CD8-positive, alpha-beta memory T cell (primary cell): ENCODE measurements around the gene SAMD4A. TPM values are rescaled to one million over a fixed set of nuclear protein-coding genes. Genes with fewer than 3 reads are reported as not detected.
A peak's percentile ranks its signal among the peaks of the same experiment; 100 is the strongest.
"Not testable (repeated sequence)": the region's sequence is repeated elsewhere in the genome, so short reads cannot be mapped to it uniquely, and the experiment has no call there.

Experiments used
- CTCF ChIA-PET: fragments of 350-600 bp; sonication (Branson Sonifier 250); formaldehyde crosslinking; loops from one replicate; lab custom pipeline; 2021; ENCODE audit warnings: antibody characterized with exemption; lab: Charles Lee
- POLR2A ChIA-PET: fragments of 350-600 bp; sonication (Branson Sonifier 250); formaldehyde crosslinking; loops from one replicate; lab custom pipeline; 2021; ENCODE audit warnings: antibody characterized with exemption; lab: Charles Lee
- DNase-seq, 5 donors: peaks; one replicate each; pipeline versions ENCODE4 v3.0.0 to v3.0.0-alpha.2; 2020 to 2022; ENCODE audit warnings: mixed read lengths in 1 of 5
- H3K27ac ChIP-seq: one replicate; pipeline ENCODE4 v1.7.0; 2013; ENCODE audit warnings: low read depth, mild to moderate bottlenecking, low read length, moderate library complexity
- H3K27me3 ChIP-seq: 2 replicates; pipeline ENCODE4 v1.7.0; 2013; ENCODE audit warnings: low read length, mild to moderate bottlenecking; ENCODE audit not compliant: insufficient read depth, poor library complexity, severe bottlenecking
- H3K36me3 ChIP-seq: 2 replicates; pipeline ENCODE4 v1.7.0; 2013; ENCODE audit warnings: mild to moderate bottlenecking, low read length, moderate library complexity; ENCODE audit not compliant: insufficient read depth
- H3K4me1 ChIP-seq: 2 replicates; pipeline ENCODE4 v1.7.0; 2013; ENCODE audit warnings: mild to moderate bottlenecking, low read length, moderate library complexity; ENCODE audit not compliant: insufficient read depth
- H3K4me3 ChIP-seq: 2 replicates; pipeline ENCODE4 v1.7.0; 2013; ENCODE audit warnings: mild to moderate bottlenecking, low read length
- H3K9me3 ChIP-seq: 2 replicates; pipeline ENCODE4 v1.7.0; 2013; ENCODE audit warnings: mild to moderate bottlenecking, low read length
- H3K27ac Mint-ChIP-seq, 8 donors: one replicate each; pipeline ENCODE4 v1.8.0; 2020 to 2021; ENCODE audit warnings: mixed read lengths in 8 of 8, mild to moderate bottlenecking in 6 of 8, inconsistent platforms in 3 of 8, moderate library complexity in 3 of 8
- H3K27me3 Mint-ChIP-seq, 2 donors: one replicate each; pipeline ENCODE4 v1.8.0; 2020 to 2021; ENCODE audit warnings: mixed read lengths in 2 of 2, mild to moderate bottlenecking in 1 of 2, moderate library complexity in 1 of 2
- H3K36me3 Mint-ChIP-seq, 3 donors: one replicate each; pipeline ENCODE4 v1.8.0; 2020 to 2021; ENCODE audit warnings: mixed read lengths in 3 of 3, inconsistent platforms in 1 of 3, mild to moderate bottlenecking in 1 of 3
- H3K4me1 Mint-ChIP-seq, 3 donors: one replicate each; pipeline ENCODE4 v1.8.0; 2020 to 2021; ENCODE audit warnings: mixed read lengths in 3 of 3, inconsistent platforms in 1 of 3, mild to moderate bottlenecking in 1 of 3
- H3K4me3 Mint-ChIP-seq, 7 donors: one replicate each; pipeline ENCODE4 v1.8.0; 2020 to 2021; ENCODE audit warnings: mixed read lengths in 7 of 7, mild to moderate bottlenecking in 6 of 7, moderate library complexity in 4 of 7, inconsistent platforms in 2 of 7
- H3K9me3 Mint-ChIP-seq, 5 donors: one replicate each; pipeline ENCODE4 v1.8.0; 2020 to 2022; ENCODE audit warnings: mixed read lengths in 5 of 5, mild to moderate bottlenecking in 3 of 5, moderate library complexity in 2 of 5, inconsistent platforms in 1 of 5
- polyA plus RNA-seq: library from polyadenylated mRNA; unstranded; fragments of 300-500 nt; fragmentation: Illumina TruSeq; gene quantifications from one replicate; pipeline ENCODE4 v1.2.3, GENCODE V29; 2021
- total RNA-seq, 2 experiments: library from RNA; stranded (reverse); gene quantifications; one replicate each; pipeline ENCODE4 v1.2.3, GENCODE V29; 2021

The SAMD4A gene
- total and polyA plus RNA-seq, 3 experiments from 2014 or later: 2.4 to 2.7 TPM; not detected in 1

GRCh38 chr14:54753396-54753795, 186.5 kb downstream of the SAMD4A start:
- H3K9me3 ChIP-seq, H3K27ac ChIP-seq, H3K4me3 ChIP-seq, H3K9me3 Mint-ChIP-seq, H3K4me1 ChIP-seq, DNase-seq, H3K4me3 Mint-ChIP-seq, POLR2A ChIA-PET, H3K27ac Mint-ChIP-seq, H3K36me3 ChIP-seq, H3K27me3 Mint-ChIP-seq, H3K36me3 Mint-ChIP-seq, H3K27me3 ChIP-seq, CTCF ChIA-PET: not testable (repeated sequence)
- peaks cover 3 to 18% (median 10%) of the 10 kb centered on the region in 3 donors for H3K4me1 Mint-ChIP-seq

DNA sequence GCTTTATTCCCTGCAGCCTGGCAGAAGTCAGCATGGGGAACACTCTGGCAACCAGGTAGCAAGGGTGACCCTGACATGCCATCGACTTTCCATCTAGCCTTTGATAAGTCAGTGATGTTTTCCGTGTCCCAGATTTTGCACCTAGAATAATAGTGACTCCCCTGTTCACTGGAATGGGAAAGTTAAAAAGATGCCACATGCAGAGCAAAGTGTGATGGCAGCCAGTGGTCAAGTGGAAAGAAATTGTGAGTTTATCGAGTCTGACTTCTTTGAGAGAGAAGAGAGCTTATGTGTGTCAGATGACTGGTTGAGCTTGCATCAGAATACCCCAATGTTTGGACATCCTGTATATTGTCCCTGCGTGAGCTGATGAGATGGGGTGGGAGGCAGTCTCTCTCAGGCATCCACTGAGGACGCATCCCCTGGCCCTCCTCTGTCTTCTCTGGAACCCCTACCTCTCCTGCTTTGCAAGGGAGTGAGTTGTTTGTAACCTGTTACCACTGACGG, 187.2 kb downstream of the SAMD4A start:
- ChIA-PET CTCF (no interaction called here), POLR2A (no interaction called here)
- Mint-ChIP-seq H3K27me3 (peaks cover 4 to 5% of the 10 kb centered on the region in 2 donors), H3K9me3 (no peaks in the 10 kb centered on the region), H3K4me1 (peaks cover 3 to 18% (median 10%) of the 10 kb centered on the region in 3 donors), H3K36me3 (no peaks in the 10 kb centered on the region), H3K27ac (no peak overlapping the region), H3K4me3 (no peak overlapping the region)
- Histone ChIP-seq H3K9me3 (no peaks in the 10 kb centered on the region), H3K27ac (no peak overlapping the region), H3K27me3 (no peaks in the 10 kb centered on the region), H3K36me3 (no peaks in the 10 kb centered on the region), H3K4me3 (no peak overlapping the region), H3K4me1 (no peaks in the 10 kb centered on the region)
- DNase-seq: no peak

- peaks cover 3 to 18% (median 10%) of the 10 kb centered on the region in 3 donors for H3K4me1 Mint-ChIP-seq
- Histone ChIP-seq H3K36me3 (no peaks in the 10 kb centered on the region), H3K4me3 (no peak overlapping the region), H3K9me3 (no peaks in the 10 kb centered on the region), H3K27ac (peak overlapping the region; percentile 38), H3K27me3 (no peaks in the 10 kb centered on the region), H3K4me1 (no peaks in the 10 kb centered on the region)
- ChIA-PET CTCF (no interaction called here), POLR2A (no interaction called here)
- H3K36me3 Mint-ChIP-seq: no peaks in the 10 kb centered on the region
- H3K27me3 Mint-ChIP-seq: peaks cover 6 to 11% of the 10 kb centered on the region in 2 donors
- DNase-seq: no peak
- no peaks in the 10 kb centered on the region for H3K9me3 Mint-ChIP-seq
- H3K4me3 Mint-ChIP-seq: no peak overlapping the region
- H3K27ac Mint-ChIP-seq: peak overlapping the region in 1 of 8 donors; percentile 36
Measured at GRCh38 chr14:54754623-54755386, 187.9 kb downstream of the SAMD4A start.

GRCh38 chr14:54756656-54757392, 189.9 kb downstream of the SAMD4A start:
- Mint-ChIP-seq H3K36me3 (no peaks in the 10 kb centered on the region), H3K4me3 (no peak overlapping the region), H3K4me1 (peaks cover 3 to 18% (median 10%) of the 10 kb centered on the region in 3 donors), H3K9me3 (no peaks in the 10 kb centered on the region), H3K27me3 (peaks cover 6 to 11% of the 10 kb centered on the region in 2 donors), H3K27ac (no peak overlapping the region)
- H3K9me3 ChIP-seq: no peaks in the 10 kb centered on the region
- POLR2A ChIA-PET: no interaction called here
- H3K4me3 ChIP-seq: no peak overlapping the region
- H3K27ac ChIP-seq: no peak overlapping the region
- no peaks in the 10 kb centered on the region for H3K4me1 ChIP-seq
- no peaks in the 10 kb centered on the region for H3K27me3 ChIP-seq
- CTCF ChIA-PET: interaction anchor here (0.8 to 1.8 kb wide), 2 partner anchors 8 to 17 kb away, joined by 3 to 7 read pairs; no protein-coding TSS in a partner anchor
- H3K36me3 ChIP-seq: no peaks in the 10 kb centered on the region
- no peak for DNase-seq

- DNase-seq: no peak
- H3K36me3 ChIP-seq: no peaks in the 10 kb centered on the region
- Mint-ChIP-seq H3K4me3 (no peak overlapping the region), H3K9me3 (no peaks in the 10 kb centered on the region), H3K4me1 (peaks cover 3 to 18% (median 10%) of the 10 kb centered on the region in 3 donors), H3K36me3 (no peaks in the 10 kb centered on the region), H3K27ac (no peak overlapping the region), H3K27me3 (peaks cover 6 to 11% of the 10 kb centered on the region in 2 donors)
- ChIA-PET POLR2A (no interaction called here), CTCF (no interaction called here)
- H3K4me1 ChIP-seq: no peaks in the 10 kb centered on the region
- no peaks in the 10 kb centered on the region for H3K27me3 ChIP-seq
- no peaks in the 10 kb centered on the region for H3K9me3 ChIP-seq
- H3K4me3 ChIP-seq: no peak overlapping the region
- H3K27ac ChIP-seq: no peak overlapping the region
Measured at GRCh38 chr14:54758041-54758440, 191.1 kb downstream of the SAMD4A start.

DNA sequence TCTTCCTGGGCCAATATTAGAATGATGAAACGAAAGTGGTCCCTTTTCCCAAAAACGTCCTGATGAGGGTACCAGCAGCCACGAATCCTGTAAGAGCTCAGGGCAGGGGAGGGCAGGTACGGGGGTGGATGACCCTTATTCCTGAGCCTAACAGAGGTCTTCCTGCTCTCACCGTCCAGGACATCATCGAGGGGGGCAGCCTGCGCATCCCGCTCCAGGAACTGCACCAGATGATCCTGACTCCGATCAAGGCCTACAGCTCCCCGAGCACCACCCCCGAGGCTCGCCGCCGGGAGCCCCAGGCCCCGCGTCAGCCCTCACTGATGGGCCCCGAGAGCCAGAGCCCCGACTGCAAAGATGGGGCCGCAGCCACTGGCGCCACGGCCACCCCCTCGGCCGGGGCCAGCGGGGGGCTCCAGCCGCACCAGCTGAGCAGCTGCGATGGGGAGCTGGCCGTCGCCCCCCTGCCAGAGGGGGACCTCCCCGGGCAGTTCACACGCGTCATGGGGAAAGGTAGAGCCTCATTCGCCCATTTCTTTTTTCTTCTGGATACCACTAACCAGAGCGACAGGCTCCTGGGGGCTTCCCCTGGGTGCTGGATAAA, 193.2 kb downstream of the SAMD4A start:
- peaks cover 0 to 6% (median 0%) of the 10 kb centered on the region in 3 donors for H3K36me3 Mint-ChIP-seq
- no peak overlapping the region for H3K27ac Mint-ChIP-seq
- Histone ChIP-seq H3K4me1 (no peaks in the 10 kb centered on the region), H3K4me3 (no peak overlapping the region), H3K27ac (no peak overlapping the region), H3K9me3 (no peaks in the 10 kb centered on the region), H3K36me3 (no peaks in the 10 kb centered on the region), H3K27me3 (no peaks in the 10 kb centered on the region)
- no peak for DNase-seq
- ChIA-PET CTCF (interaction anchor here (0.8 kb wide), 1 partner anchor 16 kb away, joined by 3 read pairs; no protein-coding TSS in a partner anchor), POLR2A (no interaction called here)
- no peak overlapping the region for H3K4me3 Mint-ChIP-seq
- H3K27me3 Mint-ChIP-seq: peaks cover 9 to 12% of the 10 kb centered on the region in 2 donors
- no peaks in the 10 kb centered on the region for H3K9me3 Mint-ChIP-seq
- H3K4me1 Mint-ChIP-seq: peaks cover 3 to 18% (median 10%) of the 10 kb centered on the region in 3 donors

GRCh38 chr14:54760866-54761575, 194.1 kb downstream of the SAMD4A start:
- Mint-ChIP-seq H3K4me1 (peaks cover 3 to 18% (median 10%) of the 10 kb centered on the region in 3 donors), H3K27me3 (peaks cover 12 to 13% of the 10 kb centered on the region in 2 donors), H3K27ac (no peak overlapping the region), H3K4me3 (no peak overlapping the region), H3K9me3 (no peaks in the 10 kb centered on the region), H3K36me3 (peaks cover 0 to 6% (median 0%) of the 10 kb centered on the region in 3 donors)
- no peak for DNase-seq
- no peaks in the 10 kb centered on the region for H3K27me3 ChIP-seq
- H3K9me3 ChIP-seq: no peaks in the 10 kb centered on the region
- no peaks in the 10 kb centered on the region for H3K36me3 ChIP-seq
- H3K4me1 ChIP-seq: no peaks in the 10 kb centered on the region
- H3K27ac ChIP-seq: no peak overlapping the region
- POLR2A ChIA-PET: interaction anchor here (0.7 kb wide), 1 partner anchor 18 kb away, joined by 3 read pairs; no protein-coding TSS in a partner anchor
- no peak overlapping the region for H3K4me3 ChIP-seq
- CTCF ChIA-PET: interaction anchor here (1.2 kb wide), 1 partner anchor 13 kb away, joined by 4 read pairs; no protein-coding TSS in a partner anchor
